GOT3 (cell line): Measurements from ENCODE around the gene CREBRF.
"Not testable (repeated sequence)": the region's sequence is repeated elsewhere in the genome, so short reads cannot be mapped to it uniquely, and the experiment has no call there.

Source experiments
- DNase-seq: peaks from one replicate; lab custom pipeline; 2025; ENCODE audit warnings: mixed read lengths; lab: John Stamatoyannopoulos, UW

CREBRF gene, protein sequence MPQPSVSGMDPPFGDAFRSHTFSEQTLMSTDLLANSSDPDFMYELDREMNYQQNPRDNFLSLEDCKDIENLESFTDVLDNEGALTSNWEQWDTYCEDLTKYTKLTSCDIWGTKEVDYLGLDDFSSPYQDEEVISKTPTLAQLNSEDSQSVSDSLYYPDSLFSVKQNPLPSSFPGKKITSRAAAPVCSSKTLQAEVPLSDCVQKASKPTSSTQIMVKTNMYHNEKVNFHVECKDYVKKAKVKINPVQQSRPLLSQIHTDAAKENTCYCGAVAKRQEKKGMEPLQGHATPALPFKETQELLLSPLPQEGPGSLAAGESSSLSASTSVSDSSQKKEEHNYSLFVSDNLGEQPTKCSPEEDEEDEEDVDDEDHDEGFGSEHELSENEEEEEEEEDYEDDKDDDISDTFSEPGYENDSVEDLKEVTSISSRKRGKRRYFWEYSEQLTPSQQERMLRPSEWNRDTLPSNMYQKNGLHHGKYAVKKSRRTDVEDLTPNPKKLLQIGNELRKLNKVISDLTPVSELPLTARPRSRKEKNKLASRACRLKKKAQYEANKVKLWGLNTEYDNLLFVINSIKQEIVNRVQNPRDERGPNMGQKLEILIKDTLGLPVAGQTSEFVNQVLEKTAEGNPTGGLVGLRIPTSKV

GRCh38 chr5:173055983-173056782 is at the start of gene CREBRF:
TSS of gene CREBRF (plus strand) at chr5:173056352. CDS start at chr5:173080776, 24,424 bp downstream.
- DNase-seq = peak; percentile 94

DNA sequence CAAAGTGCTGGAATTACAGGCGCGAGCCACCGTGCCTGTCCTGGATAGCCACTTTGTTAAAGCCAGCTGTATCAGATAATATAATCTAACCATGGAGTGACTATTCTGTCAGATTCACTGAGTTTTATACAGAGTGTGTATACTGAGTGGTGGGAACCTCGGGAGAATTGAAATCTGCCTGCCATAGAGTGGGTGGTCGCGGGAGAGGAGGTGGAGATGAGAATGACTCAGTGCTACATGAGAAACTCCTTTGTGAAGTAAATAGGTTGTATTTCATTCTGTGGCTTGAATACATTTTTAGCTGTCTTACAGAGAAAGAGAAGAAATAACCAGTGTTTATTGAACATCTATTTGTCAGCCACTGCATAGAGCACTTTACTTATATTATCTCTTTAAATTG is 46.1 kb upstream of the CREBRF start:
- DNase-seq = no peak

- no peak for DNase-seq
Measured at GRCh38 chr5:173010547-173011464, 45.3 kb upstream of the CREBRF start.

DNA sequence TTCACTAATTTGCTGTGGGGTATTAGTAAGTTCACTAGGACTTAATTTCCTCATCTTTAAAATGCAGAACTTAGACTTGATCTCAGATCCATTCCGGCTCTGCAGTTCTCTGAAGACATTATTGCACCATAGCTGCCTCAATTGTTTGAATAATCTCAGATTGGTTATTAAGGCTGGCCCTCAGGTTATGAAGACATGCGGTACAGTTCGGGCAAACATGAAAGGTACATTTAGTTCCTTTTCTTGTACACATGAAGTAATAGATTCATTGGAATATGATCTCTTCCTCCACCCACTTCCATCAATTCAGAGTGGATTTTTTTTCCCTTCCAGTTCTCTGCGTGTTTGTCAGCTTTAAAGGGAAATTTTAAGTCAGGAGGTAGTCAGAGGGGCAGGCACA is 44.6 kb upstream of the CREBRF start:
- no peak for DNase-seq

DNA sequence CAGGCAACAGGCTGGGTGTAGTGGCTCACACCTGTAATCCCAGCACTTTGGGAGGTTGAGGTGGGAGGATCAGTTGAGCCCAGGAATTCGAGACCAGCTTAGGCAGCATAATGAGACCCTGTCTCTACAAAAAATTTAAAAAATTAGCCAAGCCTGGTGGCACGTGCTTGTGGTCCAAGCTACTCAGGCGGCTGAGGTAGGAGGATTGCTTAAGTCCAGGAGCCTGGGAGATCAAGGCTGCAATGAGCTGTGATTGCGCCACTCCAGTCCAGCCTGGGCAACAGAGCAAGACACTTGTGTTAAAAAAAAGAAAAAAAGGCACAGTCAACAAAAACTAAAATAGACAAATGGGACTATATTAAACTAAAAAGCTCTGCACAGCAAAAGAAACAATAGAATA is 43.3 kb upstream of the CREBRF start:
- no peak for DNase-seq

- DNase-seq = no peak
Measured at GRCh38 chr5:173014671-173015070, 41.5 kb upstream of the CREBRF start.

DNA sequence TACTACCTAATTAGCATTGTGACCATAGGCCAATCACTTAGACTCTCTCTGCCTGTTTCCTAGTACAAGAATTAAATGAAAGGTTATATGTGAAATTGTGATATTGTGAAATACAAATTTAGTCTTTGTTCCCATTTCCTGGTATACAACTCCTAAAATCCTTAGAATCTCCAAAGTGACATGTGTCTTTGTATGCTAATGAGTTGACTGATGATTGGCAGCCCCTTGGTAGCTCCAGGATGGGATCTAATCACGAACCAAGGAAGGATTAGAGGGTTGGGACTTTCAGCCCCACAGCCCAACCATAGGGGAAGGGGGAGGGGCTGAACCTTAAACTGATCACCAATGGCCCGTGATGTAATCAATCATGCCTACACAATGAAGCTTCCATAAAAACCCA is 41.0 kb upstream of the CREBRF start:
- no peak for DNase-seq

GRCh38 chr5:173015598-173016455 is 40.3 kb upstream of the CREBRF start:
- no peak for DNase-seq

GRCh38 chr5:173016598-173017046 is 39.5 kb upstream of the CREBRF start:
- DNase-seq = no peak

DNA sequence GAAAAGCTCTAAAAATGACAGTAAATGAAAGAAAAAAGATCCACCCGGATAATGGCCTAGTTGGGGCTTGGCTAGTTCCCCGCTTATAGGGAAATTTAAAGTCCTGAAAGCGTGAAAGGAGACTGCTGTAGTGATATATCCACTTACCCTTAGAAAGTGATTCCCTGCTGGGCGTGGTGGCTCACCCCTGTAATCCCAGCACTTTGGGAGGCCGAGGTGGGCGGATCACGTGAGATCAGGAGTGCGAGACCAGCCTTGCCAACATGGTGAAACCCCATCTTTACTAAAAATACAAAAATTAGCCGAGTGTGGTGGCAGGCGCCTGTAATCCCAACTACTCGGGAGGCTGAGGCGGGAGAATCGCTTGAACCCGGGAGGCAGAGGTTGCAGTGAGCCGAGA is 39.1 kb upstream of the CREBRF start:
- not testable (repeated sequence) for DNase-seq

- no peak for DNase-seq
Measured at GRCh38 chr5:173018358-173018757, 37.8 kb upstream of the CREBRF start.

DNA sequence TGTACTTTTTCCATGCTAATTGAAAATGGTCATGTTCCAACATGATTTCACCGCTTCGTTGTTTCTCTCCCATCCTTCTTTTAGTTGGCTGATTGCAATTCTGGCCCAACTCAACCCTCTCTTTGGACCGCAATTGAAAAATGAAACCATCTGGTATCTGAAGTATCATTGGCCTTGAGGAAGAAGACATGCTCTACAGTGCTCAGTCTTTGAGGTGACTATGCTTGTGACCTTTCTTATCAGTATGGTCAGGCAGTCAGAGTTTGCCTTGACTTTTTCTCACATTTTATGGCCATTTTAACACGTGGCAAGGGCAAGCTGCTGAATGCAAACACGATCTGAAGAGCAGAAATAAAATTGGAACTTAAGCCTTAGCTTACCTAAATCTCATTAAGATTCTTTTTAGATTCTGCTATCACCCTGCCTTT is 36.0 kb upstream of the CREBRF start:
- DNase-seq = no peak

DNA sequence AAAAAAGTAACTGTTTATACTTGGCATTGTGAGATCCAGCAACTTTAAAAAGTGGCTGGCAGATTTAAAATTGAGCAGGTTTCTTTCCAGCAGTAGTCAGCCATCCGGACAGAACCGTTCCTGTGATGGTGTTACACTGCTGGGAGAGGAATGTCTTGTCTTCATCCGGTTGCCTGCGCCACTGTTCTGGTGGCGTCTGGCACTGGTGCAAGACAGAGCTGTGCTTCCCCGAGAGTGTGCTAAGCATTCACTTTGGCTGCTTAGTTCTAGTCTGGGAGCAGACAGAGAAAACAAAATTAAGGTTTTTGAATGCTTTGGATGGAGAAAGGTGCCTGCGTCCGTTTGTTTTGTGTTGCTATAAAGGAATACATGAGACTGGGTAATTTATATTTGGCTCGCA is 35.5 kb upstream of the CREBRF start:
- no peak for DNase-seq

- DNase-seq = no peak
Measured at GRCh38 chr5:173025651-173026050, 30.5 kb upstream of the CREBRF start.

- DNase-seq = no peak
Measured at GRCh38 chr5:173027905-173028304, 28.2 kb upstream of the CREBRF start.

DNA sequence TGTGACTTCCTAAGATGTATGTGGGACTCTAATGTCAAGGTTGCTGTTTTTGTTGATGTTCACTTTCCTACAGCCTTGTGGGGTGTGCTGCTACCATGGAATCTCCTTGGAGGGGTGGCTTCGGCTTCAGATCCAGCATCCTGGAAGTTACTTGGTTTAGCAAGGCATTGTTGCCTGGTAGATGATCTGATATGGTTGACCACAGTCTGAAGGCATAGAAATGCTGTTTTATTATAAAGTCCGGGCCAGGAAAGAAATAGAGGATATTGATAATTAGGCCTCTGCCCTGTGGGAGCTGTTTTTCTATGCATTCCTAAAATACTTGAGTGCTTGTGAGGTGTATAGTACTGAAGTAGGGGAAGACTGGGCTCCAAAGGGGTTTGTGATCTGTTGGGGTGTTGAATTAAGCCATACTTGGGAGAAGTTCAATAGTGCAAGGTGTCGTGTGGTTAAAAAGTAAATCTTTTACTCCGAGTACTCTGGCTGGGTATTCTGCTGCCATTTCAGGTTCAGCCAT is 27.3 kb upstream of the CREBRF start:
- DNase-seq = no peak

DNA sequence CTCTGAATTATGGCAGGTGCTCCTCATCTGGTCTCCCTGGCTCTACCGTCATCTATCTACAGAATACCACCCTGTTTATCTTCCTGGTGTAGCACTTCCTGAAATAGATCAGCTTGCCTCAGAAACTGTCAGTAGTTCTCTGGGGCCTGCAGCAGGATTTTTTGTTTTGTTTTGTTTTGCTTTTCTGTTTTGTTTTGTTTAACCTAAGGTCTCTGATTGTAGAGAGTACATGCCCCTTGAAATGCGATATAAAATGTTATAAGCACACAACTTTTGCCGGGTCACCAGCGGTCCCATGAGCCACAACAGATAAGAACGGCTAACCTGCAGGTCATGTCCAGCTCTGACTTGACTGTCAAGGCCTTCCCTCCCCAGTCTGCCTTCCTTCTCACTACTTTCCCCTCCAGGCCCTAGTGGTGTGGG is 26.6 kb upstream of the CREBRF start:
- no peak for DNase-seq

DNA sequence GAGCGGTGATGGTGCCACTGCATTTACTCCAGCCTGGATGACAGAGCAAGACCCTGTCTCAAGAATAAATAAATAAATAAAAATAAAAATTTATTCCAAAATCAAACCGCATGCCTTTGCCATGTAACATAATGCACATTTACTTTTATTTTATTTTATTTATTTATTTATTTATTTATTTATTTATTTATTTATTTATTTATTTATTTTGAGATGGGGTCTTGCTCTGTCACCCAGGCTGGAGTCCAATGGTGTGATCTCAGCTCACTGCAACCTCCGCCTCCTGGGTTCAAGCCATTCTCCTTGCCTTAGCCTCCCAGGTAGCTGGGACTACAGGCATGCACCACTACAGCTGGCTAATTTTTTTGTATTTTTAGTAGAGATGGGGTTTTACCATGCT is 24.1 kb upstream of the CREBRF start:
- DNase-seq = not testable (repeated sequence)

- no peak for DNase-seq
Measured at GRCh38 chr5:173032730-173033129, 23.4 kb upstream of the CREBRF start.

DNA sequence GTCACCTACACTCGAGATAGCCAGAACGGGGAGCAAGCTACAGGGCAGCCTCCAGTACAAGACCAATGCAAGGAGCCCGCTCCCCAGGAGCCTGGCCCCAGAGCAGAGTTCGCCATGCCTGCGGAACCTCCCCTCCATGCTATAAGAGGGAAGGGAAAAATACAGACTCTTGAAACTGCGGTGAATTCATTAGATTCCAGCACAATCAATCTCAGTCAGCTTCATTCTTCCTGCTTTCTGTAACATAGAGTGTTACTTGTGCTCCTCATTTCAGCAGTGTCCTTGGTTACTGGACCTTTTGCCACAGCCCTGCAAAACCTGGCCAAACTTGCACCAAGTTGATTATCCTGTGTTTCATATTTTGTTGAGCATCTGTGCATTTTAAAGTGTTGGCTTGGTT is 22.2 kb upstream of the CREBRF start:
- DNase-seq = no peak
